ENCODE data around the gene CDH8.

- TF ChIP-seq POLR2AphosphoS5 (IDR thresholded peaks at IDR 0.05) = no peak
- TF ChIP-seq POLR2A (IDR thresholded peaks at IDR 0.05) = no peak
- TF ChIP-seq CTCF (IDR thresholded peaks at IDR 0.05) = no peak
Observed at GRCh38 chr16:61677776-61678175, 358.5 kb downstream of the CDH8 start.
